K562 (cell line): ENCODE results near the gene SP6. TPM values are rescaled to one million over a fixed set of nuclear protein-coding genes. Genes with fewer than 3 reads are reported as not detected.

Experiments used
- BACH1 ChIP-seq: fragments of 200-800 bp; sonication (Bioruptor generic); IDR thresholded peaks from 2 replicates; pipeline ENCODE4 v1.6.1; 2016; ENCODE audit warnings: missing genetic modification characterization, missing compliant biosample characterization
- BCOR ChIP-seq: fragments of 450-650 bp; IDR thresholded peaks from 2 replicates; pipeline ENCODE4 v1.6.1; 2016
- C11orf30 ChIP-seq: fragments of 450-650 bp; IDR thresholded peaks from 2 replicates; pipeline ENCODE4 v1.6.1; 2016; ENCODE audit warnings: low read depth, mild to moderate bottlenecking
- CAMTA2 ChIP-seq: fragments of 250-450 bp; sonication (Bioruptor Pico); conservative IDR thresholded peaks from 2 replicates; pipeline ENCODE4 v1.5.1; 2022
- ESRRA ChIP-seq: fragments of 450-650 bp; IDR thresholded peaks from 2 replicates; pipeline ENCODE4 v1.6.1; 2014; ENCODE audit warnings: low read depth, mild to moderate bottlenecking, moderate library complexity, borderline replicate concordance
- GATAD2B ChIP-seq: fragments of 450-650 bp; IDR thresholded peaks from 2 replicates; pipeline ENCODE4 v1.6.1; 2017; ENCODE audit warnings: mild to moderate bottlenecking, borderline replicate concordance
- HDAC6 ChIP-seq: IDR thresholded peaks from 2 replicates; pipeline ENCODE4 v1.6.1; 2012; ENCODE audit warnings: low read depth, mild to moderate bottlenecking, control low read depth, inconsistent platforms, low read length, moderate library complexity
- KAT2B ChIP-seq: IDR thresholded peaks from one replicate; pipeline ENCODE4 v1.6.1; 2012; ENCODE audit warnings: low read depth, mild to moderate bottlenecking, control low read depth, inconsistent platforms, low read length, moderate library complexity
- MCM7 ChIP-seq, 2 experiments: fragments of 450-650 bp; IDR thresholded peaks; 2 replicates each; pipeline ENCODE4 v1.6.1; 2016 to 2018
- MLLT1 ChIP-seq, 2 experiments: fragments of 450-650 bp; IDR thresholded peaks; 2 replicates each; pipeline ENCODE4 v1.6.1; 2016
- MYBL2 ChIP-seq, 2 experiments: fragments of 450-650 bp in 1 of 2; sonication (generic) in 1 of 2; formaldehyde crosslinking in 1 of 2; IDR thresholded peaks; 2 replicates each; pipeline versions ENCODE4 v1.6.1 to v1.8.1; 2017 to 2022; ENCODE audit warnings: borderline replicate concordance in 1 of 2, inconsistent platforms in 1 of 2, low read depth in 1 of 2, mild to moderate bottlenecking in 1 of 2, missing genetic modification reagents in 1 of 2, moderate library complexity in 1 of 2
- RAD21 ChIP-seq, 2 experiments: fragments of 250-450 bp in 1 of 2; fragments of 450-650 bp in 1 of 2; sonication (Bioruptor Pico) in 1 of 2; formaldehyde crosslinking in 1 of 2; IDR thresholded peaks in 1 of 2; conservative IDR thresholded peaks in 1 of 2; 2 replicates each; pipeline versions ENCODE4 v1.4.0 to v1.8.0; 2020 to 2022; ENCODE audit warnings: mild to moderate bottlenecking in 2 of 2, moderate library complexity in 1 of 2
- RFX1 ChIP-seq: fragments of 450-650 bp; IDR thresholded peaks from 2 replicates; pipeline ENCODE4 v1.6.1; 2016; ENCODE audit warnings: mild to moderate bottlenecking, moderate library complexity
- SIN3A ChIP-seq, 2 experiments: fragments of 150-350 bp in 1 of 2; IDR thresholded peaks; 2 replicates each; pipeline ENCODE4 v1.6.1; 2011 to 2016; ENCODE audit warnings: borderline replicate concordance in 2 of 2, low read depth in 2 of 2, low read length in 2 of 2, mild to moderate bottlenecking in 2 of 2, moderate library complexity in 2 of 2; ENCODE audit not compliant: control insufficient read depth in 1 of 2
- SMC3 ChIP-seq: conservative IDR thresholded peaks from 2 replicates; pipeline ENCODE4 v1.6.1; 2011; ENCODE audit warnings: low read depth, low read length, improper control_type of control experiment; ENCODE audit not compliant: insufficient read depth
- TARDBP ChIP-seq: fragments of 450-650 bp; IDR thresholded peaks from 2 replicates; pipeline ENCODE4 v1.6.1; 2016
- TRIM28 ChIP-seq: fragments of 450-650 bp; IDR thresholded peaks from 2 replicates; pipeline ENCODE4 v1.6.1; 2017
- ZNF23 ChIP-seq: fragments of 250-450 bp; sonication (Bioruptor Pico); IDR thresholded peaks from 2 replicates; pipeline ENCODE4 v1.4.0; 2020; ENCODE audit warnings: mild to moderate bottlenecking
- ZNF347 ChIP-seq: fragments of 450-650 bp; formaldehyde crosslinking; IDR thresholded peaks from 2 replicates; pipeline ENCODE4 v1.4.0; 2020; ENCODE audit warnings: low read depth, mild to moderate bottlenecking, moderate library complexity
- ZNF507 ChIP-seq: conservative IDR thresholded peaks from 2 replicates; pipeline ENCODE4 v1.6.1; 2017; ENCODE audit warnings: missing genetic modification characterization, missing compliant biosample characterization
- ZNF589 ChIP-seq: fragments of 200-800 bp; sonication (Bioruptor generic); IDR thresholded peaks from 2 replicates; pipeline ENCODE4 v1.6.1; 2016; ENCODE audit warnings: low read depth, missing genetic modification characterization, missing compliant biosample characterization
- ZZZ3 ChIP-seq: fragments of 450-650 bp; IDR thresholded peaks from 2 replicates; pipeline ENCODE4 v1.6.1; 2016; ENCODE audit warnings: antibody characterized with exemption, mild to moderate bottlenecking, moderate library complexity
- polyA plus RNA-seq, 8 experiments: library from polyadenylated mRNA; depleted of rRNA in 4 of 8; stranded (reverse) in 5 of 8; unstranded in 3 of 8; fragments of >200 nt; fragmentation: Nextera tagmentation in 2 of 8; fragmentation: Illumina TruSeq in 1 of 8; extraction: Ambion mirVana in 2 of 8; extraction: Trizol in 1 of 8; gene quantifications; 2 replicates each; pipeline versions ENCODE4 v1.2.1 to v1.2.3, GENCODE V29; 2011 to 2014; ENCODE audit warnings: inconsistent platforms in 1 of 8, missing spikeins in 1 of 8
- total RNA-seq, 7 experiments: library from RNA; depleted of rRNA in 6 of 7; stranded (reverse); fragments of >200 nt in 6 of 7; fragmentation: Illumina TruSeq in 2 of 7; extraction: Trizol in 2 of 7; gene quantifications; 2 replicates each; pipeline versions ENCODE4 v1.2.1 to v1.2.3, GENCODE V29; 2011 to 2021; ENCODE audit warnings: low replicate concordance in 1 of 7
- TF ChIP-seq, protein P1 (sequence below): fragments of 450-650 bp; IDR thresholded peaks from 2 replicates; pipeline ENCODE4 v1.6.1; 2016; ENCODE audit warnings: low read depth, mild to moderate bottlenecking, moderate library complexity
- TF ChIP-seq, protein P2 (sequence below): fragments of 250-450 bp; sonication (Bioruptor Pico); IDR thresholded peaks from 2 replicates; pipeline ENCODE4 v1.8.0; 2022; ENCODE audit warnings: moderate library complexity, mild to moderate bottlenecking, inconsistent platforms
- TF ChIP-seq, protein P3 (sequence below): fragments of 250-450 bp; sonication (Bioruptor Pico); IDR thresholded peaks from 2 replicates; pipeline ENCODE4 v1.4.0; 2020; ENCODE audit warnings: mild to moderate bottlenecking, moderate library complexity
- TF ChIP-seq, protein P4 (sequence below): sonication (generic); formaldehyde crosslinking; IDR thresholded peaks from 2 replicates; pipeline ENCODE4 v1.9.0; 2022; ENCODE audit warnings: mild to moderate bottlenecking, missing genetic modification reagents

The SP6 gene
- total and polyA plus RNA-seq, 9 of the 15 experiments (the other 6 are each of a cell fraction or from before 2014, with no cell fraction given), result 0.11 to 7.9 (median 2.2) TPM

GRCh38 chr17:47866941-47867340 lies 16.0 kb upstream of the SP6 start (continued):
- peak in 1 of 2 experiments; percentile 46; a peak in 2 of 4 replicates for TF ChIP-seq MLLT1 (IDR thresholded peaks at IDR 0.05)
- TF ChIP-seq, protein P1, sequence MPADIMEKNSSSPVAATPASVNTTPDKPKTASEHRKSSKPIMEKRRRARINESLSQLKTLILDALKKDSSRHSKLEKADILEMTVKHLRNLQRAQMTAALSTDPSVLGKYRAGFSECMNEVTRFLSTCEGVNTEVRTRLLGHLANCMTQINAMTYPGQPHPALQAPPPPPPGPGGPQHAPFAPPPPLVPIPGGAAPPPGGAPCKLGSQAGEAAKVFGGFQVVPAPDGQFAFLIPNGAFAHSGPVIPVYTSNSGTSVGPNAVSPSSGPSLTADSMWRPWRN, result peak; percentile 86
- TF ChIP-seq BACH1, result peak; percentile 81; the same call in 1 of the 2 replicates
- TF ChIP-seq TARDBP, result peak; percentile 99
- TF ChIP-seq ZNF507, result no peak
- no peak for TF ChIP-seq MCM7 (IDR thresholded peaks at IDR 0.05)
- no peak for TF ChIP-seq RFX1
- TF ChIP-seq ZNF589, result peak; percentile 99
- TF ChIP-seq, protein P2, sequence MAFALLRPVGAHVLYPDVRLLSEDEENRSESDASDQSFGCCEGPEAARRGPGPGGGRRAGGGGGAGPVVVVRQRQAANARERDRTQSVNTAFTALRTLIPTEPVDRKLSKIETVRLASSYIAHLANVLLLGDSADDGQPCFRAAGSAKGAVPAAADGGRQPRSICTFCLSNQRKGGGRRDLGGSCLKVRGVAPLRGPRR, result no peak
- no peak for TF ChIP-seq RAD21 (CRISPR knock-in tag; conservative IDR thresholded peaks at IDR 0.05 in 1 of 2, IDR thresholded peaks at IDR 0.05 in 1 of 2)
- TF ChIP-seq ZNF23, result no peak
- TF ChIP-seq ZNF347 (CRISPR knock-in tag), result no peak
- TF ChIP-seq, protein P3, sequence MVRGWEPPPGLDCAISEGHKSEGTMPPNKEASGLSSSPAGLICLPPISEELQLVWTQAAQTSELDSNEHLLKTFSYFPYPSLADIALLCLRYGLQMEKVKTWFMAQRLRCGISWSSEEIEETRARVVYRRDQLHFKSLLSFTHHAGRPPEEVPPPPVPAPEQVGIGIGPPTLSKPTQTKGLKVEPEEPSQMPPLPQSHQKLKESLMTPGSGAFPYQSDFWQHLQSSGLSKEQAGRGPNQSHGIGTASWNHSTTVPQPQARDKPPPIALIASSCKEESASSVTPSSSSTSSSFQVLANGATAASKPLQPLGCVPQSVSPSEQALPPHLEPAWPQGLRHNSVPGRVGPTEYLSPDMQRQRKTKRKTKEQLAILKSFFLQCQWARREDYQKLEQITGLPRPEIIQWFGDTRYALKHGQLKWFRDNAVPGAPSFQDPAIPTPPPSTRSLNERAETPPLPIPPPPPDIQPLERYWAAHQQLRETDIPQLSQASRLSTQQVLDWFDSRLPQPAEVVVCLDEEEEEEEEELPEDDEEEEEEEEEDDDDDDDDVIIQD (CRISPR knock-in tag), result no peak
- TF ChIP-seq GATAD2B, result no peak; the same call in 1 of the 2 replicates
- TF ChIP-seq, protein P4, sequence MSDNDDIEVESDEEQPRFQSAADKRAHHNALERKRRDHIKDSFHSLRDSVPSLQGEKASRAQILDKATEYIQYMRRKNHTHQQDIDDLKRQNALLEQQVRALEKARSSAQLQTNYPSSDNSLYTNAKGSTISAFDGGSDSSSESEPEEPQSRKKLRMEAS (CRISPR knock-in tag), result no peak
- peak; percentile 93 for TF ChIP-seq BCOR
- no peak for TF ChIP-seq SMC3
- no peak for TF ChIP-seq SIN3A (IDR thresholded peaks at IDR 0.05; ENCODE audit: borderline replicate concordance in 2 of 2, control insufficient read depth in 1 of 2, low read depth in 2 of 2, low read length in 2 of 2)
- TF ChIP-seq KAT2B, result no peak
- TF ChIP-seq ZZZ3, result no peak
- no peak for TF ChIP-seq HDAC6
- TF ChIP-seq ESRRA, result peak; percentile 84; the same call in 1 of the 2 replicates
- TF ChIP-seq MYBL2 (IDR thresholded peaks at IDR 0.05; ENCODE audit: low read depth), result no peak
- TF ChIP-seq MYBL2 (CRISPR knock-in tag; IDR thresholded peaks at IDR 0.05; ENCODE audit: borderline replicate concordance), result no peak
- TF ChIP-seq CAMTA2 (CRISPR knock-in tag), result no peak
- TF ChIP-seq C11orf30, result no peak
- peak; percentile 77 for TF ChIP-seq TRIM28
